Measurements from ENCODE around the gene CDH7. TPM values are rescaled to one million over a fixed set of nuclear protein-coding genes. Genes with fewer than 3 reads are reported as not detected.

Gene CDH7
- polyA plus RNA-seq, 1 experiment: not detected

GRCh38 chr18:65919018-65919417, 168.2 kb downstream of the CDH7 start:
- Histone ChIP-seq H3K27ac (ENCODE audit: low read depth, low read length) (no peak overlapping the region), H3K4me3 (ENCODE audit: low read depth, low read length) (no peak overlapping the region), H3K27me3 (ENCODE audit: control insufficient read depth, insufficient read depth, low read length) (no peaks in the 10 kb centered on the region), H3K9me3 (ENCODE audit: control insufficient read depth, insufficient read depth, low read length) (peaks cover 3% of the 10 kb centered on the region; the same call in 1 of the 2 replicates)
- no peak for TF ChIP-seq CTCF (IDR thresholded peaks at IDR 0.05; ENCODE audit: low read depth, low read length)
- DNase-seq (ENCODE audit: low read depth, low spot score): no peak
- POLR2A ChIA-PET: no interaction called here
- CTCF ChIA-PET: no interaction called here

- no peak for DNase-seq (ENCODE audit: low read depth, low spot score)
- Histone ChIP-seq H3K4me3 (ENCODE audit: low read depth, low read length) (no peak overlapping the region), H3K27me3 (ENCODE audit: control insufficient read depth, insufficient read depth, low read length) (no peaks in the 10 kb centered on the region), H3K27ac (ENCODE audit: low read depth, low read length) (no peak overlapping the region), H3K9me3 (ENCODE audit: control insufficient read depth, insufficient read depth, low read length) (peaks cover 3% of the 10 kb centered on the region; the same call in 1 of the 2 replicates)
- CTCF ChIA-PET: no interaction called here
- no peak for TF ChIP-seq CTCF (IDR thresholded peaks at IDR 0.05; ENCODE audit: low read depth, low read length)
- POLR2A ChIA-PET: no interaction called here
Observed at GRCh38 chr18:65919663-65920062, 168.9 kb downstream of the CDH7 start.

GRCh38 chr18:65922103-65922502, 171.3 kb downstream of the CDH7 start:
- Histone ChIP-seq H3K4me3 (ENCODE audit: low read depth, low read length) (no peak overlapping the region), H3K27me3 (ENCODE audit: control insufficient read depth, insufficient read depth, low read length) (no peaks in the 10 kb centered on the region), H3K27ac (ENCODE audit: low read depth, low read length) (no peak overlapping the region), H3K9me3 (ENCODE audit: control insufficient read depth, insufficient read depth, low read length) (peaks cover 9% of the 10 kb centered on the region; the same call in 1 of the 2 replicates)
- POLR2A ChIA-PET: no interaction called here
- CTCF ChIA-PET: no interaction called here
- DNase-seq (ENCODE audit: low read depth, low spot score): no peak
- TF ChIP-seq CTCF (IDR thresholded peaks at IDR 0.05; ENCODE audit: low read depth, low read length): no peak

GRCh38 chr18:65924904-65925303, 174.1 kb downstream of the CDH7 start:
- no peak for DNase-seq (ENCODE audit: low read depth, low spot score)
- ChIA-PET CTCF (no interaction called here), POLR2A (no interaction called here)
- H3K4me3 ChIP-seq (ENCODE audit: low read depth, low read length): no peak overlapping the region
- TF ChIP-seq CTCF (IDR thresholded peaks at IDR 0.05; ENCODE audit: low read depth, low read length): no peak
- H3K27ac ChIP-seq (ENCODE audit: low read depth, low read length): no peak overlapping the region
- no peaks in the 10 kb centered on the region for H3K27me3 ChIP-seq (ENCODE audit: control insufficient read depth, insufficient read depth, low read length)
- peaks cover 12% of the 10 kb centered on the region; the same call in 1 of the 2 replicates for H3K9me3 ChIP-seq (ENCODE audit: control insufficient read depth, insufficient read depth, low read length)

GRCh38 chr18:65934874-65935273, 184.1 kb downstream of the CDH7 start:
- ChIA-PET CTCF (no interaction called here), POLR2A (no interaction called here)
- TF ChIP-seq CTCF (IDR thresholded peaks at IDR 0.05; ENCODE audit: low read depth, low read length): no peak

More at GRCh38 chr18:65934874-65935273, 184.1 kb downstream of the CDH7 start:
- DNase-seq (ENCODE audit: low read depth, low spot score): no peak
- H3K27me3 ChIP-seq (ENCODE audit: control insufficient read depth, insufficient read depth, low read length): no peaks in the 10 kb centered on the region
- no peak overlapping the region for H3K4me3 ChIP-seq (ENCODE audit: low read depth, low read length)
- H3K27ac ChIP-seq (ENCODE audit: low read depth, low read length): no peak overlapping the region
- peaks cover 16% of the 10 kb centered on the region; the same call in 1 of the 2 replicates for H3K9me3 ChIP-seq (ENCODE audit: control insufficient read depth, insufficient read depth, low read length)

Data from AG04450 (cell line).